ENCODE measurements around the gene DHX38.
"Not testable (repeated sequence)": the region's sequence is repeated elsewhere in the genome, so short reads cannot be mapped to it uniquely, and the experiment has no call there.

The DHX38 gene

DNA sequence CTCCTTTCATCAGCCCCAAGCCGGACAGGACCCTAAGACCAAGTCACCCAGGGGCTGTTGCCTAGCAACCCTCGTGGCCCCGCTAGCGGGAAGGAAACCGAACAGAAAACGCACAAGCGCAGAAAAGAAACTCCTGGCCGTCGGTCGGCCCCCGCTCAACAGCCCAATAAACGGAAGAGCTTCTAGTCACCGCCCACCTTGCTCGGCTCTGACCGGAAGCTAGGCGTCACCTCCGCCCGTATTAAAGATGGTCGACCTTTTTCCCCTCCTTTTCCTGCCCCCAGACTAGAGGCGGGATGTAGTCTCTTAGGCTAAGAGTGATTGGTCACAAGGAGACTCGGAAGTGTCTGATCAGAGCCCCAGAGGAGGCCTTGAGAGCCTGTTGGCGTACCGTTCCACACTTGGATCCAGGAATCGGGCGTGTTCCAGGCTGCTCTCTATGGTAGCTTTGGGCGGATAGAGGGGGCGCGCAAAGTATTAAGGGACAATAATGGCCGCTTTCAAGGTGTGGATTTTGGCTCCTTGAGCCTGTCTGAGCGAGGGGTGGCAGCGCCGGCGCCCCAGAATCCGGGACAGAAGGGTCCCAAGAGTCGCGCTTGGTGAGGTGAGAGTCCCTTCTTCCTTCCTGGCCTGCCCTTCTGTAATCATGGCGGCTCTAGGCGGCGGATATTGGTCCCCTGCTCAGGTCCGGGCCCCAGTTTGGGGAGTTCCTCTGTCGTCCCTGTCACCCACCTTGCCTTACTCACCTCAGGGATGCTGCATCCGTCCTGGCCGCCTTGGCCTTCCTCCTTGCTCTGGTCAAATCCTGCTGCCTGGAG, at the start of gene DHX38, which contains the start of gene TXNL4B:
DHX38 (plus strand) TSS at position 400 of the 818 bp plus-strand sequence. CDS start 2,311 bp downstream, outside the sequence.
TXNL4B (minus strand) TSS at position 173 of the 818 bp plus-strand sequence. CDS start 2,871 bp downstream, outside the sequence.
- peak; percentile 94 for DNase-seq

DNA sequence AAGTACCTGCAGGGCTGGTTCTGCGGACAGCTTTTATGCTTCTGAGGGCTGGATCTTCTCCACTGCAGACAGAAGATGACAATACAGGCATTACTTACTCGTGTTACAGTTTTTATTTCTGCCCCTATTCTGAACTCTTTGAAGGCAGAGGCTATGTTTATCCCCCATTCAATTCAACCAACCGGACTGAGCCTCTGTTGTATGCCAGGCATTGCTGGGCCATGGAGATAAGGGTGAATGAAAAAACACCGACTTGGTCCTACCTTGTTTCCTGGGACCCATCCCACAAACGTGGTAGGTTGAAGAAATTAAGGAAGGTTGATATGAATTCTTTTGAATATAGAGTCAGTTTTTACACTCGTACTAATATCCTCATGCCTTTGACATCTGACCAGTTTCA, 49.4 kb upstream of the DHX38 start:
- no peak for DNase-seq

DNA sequence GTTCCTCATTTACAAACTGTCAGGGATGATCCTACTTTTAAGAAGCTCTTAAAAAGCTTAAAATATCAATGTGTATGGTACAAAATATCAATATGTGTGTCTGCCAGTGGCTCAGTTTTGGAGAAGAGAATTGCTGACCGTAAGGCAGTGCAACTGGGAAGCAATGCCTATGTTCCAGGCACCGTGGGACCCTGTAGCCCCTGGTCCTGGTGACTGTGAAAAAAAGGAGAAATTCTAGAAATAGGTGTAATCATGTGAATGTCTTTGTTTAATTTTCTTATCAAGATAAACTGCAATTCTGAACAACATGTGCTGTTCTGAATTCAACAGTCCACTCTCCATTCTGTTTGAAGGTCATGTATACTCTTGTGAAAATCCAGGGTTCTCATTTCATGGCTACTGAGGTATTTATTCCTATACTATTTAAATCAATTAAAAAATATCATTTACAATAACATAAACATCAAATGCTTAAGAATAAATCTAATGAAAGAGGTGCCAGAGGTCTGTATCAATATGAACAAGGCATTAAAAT, 48.8 kb upstream of the DHX38 start:
- DNase-seq: no peak

DNA sequence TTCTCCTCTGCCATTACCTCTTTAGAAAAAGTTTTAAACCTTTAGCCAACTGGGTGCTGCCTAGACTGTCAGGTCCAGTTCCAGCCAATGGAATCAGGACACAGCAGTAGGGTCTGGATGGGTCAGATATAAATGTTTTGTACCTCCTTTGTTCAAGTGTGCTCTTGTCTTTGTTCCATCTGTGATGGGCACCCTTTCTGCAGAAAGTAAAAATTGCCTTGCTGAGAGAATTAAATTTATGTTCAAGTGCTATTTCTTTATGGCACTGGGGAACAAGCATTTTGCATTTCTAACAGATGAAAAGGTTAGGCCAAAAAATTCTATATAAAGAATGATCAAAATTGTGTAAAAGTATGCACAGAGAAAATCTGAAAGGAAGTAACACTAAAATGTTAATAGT, 44.5 kb upstream of the DHX38 start:
- DNase-seq: no peak

DNA sequence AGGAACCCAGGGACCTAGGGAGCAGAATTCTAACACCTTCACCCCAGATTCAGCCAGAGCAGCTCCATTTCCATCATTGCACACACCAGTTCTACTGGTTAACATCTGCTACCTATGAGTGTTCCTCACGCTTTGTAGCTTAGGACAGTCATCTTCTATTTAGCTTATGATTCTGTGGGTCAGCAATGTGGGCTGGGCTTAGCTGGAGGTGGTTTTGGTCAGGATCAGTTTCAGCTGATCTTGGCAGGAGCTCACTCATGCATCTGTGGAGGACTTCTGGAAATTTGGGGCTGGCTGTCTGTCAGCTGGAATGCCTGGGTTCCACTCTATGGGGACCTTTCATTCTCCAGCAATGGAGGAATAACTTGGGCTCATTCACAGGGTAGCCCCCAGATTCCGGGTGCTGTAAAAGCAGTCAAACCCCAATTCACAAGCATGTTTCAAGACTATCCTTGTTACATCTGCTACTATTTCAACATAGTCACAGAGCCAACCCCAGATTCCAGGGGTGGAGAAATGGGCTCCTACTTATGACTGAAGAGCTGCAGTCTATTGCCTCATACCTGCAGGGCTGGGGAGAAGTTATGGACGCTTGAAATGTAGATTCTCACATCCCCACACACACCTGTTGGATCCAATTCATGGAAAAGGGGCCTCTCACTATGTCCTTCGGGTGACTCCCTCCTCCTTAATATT, 42.7 kb upstream of the DHX38 start:
- DNase-seq: no peak

DNA sequence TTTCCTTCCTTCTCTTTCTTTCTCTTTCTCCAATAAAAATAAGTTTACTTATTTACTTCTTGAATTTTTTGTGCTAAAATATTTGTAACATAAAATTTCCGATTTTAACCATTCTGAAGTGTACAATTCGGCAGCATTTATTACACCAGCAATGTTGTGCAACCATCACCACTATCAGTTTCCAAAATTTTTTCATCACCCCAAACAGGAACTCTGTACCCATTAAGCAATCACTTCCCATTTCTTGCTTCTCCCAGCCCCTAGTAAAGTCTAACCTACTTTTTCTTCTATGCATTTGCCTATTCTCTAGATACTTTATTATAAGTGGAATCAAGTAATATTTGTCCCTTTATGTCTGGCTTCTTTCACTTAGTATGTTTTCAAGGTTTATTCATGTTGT, 41.8 kb upstream of the DHX38 start:
- no peak for DNase-seq

DNA sequence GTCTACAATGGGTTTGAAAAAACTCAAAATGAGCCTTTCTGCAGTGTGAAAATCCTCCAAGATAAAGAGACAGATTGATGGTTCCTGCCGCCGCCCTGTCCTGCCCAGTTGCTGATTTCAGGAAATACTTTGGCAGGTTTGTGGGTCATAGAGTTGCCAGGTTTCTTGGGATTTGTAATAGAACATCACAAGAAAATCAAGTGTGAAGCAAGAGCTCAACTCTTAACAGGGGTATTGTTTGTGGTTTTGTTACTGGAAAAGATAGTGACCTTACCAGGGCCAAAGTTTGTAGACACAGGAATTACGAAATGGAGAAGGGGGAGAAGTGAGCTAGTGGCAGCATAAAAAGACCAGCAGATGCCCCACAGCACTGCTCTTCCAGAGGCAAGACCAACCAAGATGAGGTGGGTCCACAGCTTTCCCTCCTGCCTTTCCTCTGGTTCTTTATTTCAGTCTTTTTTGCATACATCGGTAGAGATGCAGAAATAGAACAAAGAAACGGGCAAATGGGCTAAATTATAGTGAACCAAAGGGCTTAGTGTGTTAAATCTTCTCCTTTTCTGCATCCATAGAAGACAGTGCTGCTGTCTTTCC, 39.3 kb upstream of the DHX38 start, which contains the start of gene HP:
HP (plus strand) TSS at position 252 of the 594 bp plus-strand sequence; CDS start at position 400, 148 bp downstream.
- not testable (repeated sequence) for DNase-seq

DNA sequence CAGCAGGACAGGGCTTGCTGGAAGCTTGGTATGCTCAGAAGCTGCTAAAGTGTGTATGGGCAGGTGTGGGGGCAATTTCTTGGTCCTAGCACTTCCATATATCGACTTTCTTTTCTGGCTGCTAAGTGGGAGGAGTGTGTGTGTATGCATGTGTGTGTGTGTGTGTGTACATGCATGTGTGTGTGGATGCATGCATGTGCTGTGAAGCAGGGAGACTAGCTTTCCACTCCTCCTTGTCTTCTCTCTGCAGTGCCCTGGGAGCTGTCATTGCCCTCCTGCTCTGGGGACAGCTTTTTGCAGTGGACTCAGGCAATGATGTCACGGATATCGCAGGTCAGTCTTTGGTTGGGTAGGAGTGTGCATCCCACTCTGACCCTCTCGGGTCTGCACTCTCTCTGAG, 37.7 kb upstream of the DHX38 start:
- DNase-seq: no peak

DNA sequence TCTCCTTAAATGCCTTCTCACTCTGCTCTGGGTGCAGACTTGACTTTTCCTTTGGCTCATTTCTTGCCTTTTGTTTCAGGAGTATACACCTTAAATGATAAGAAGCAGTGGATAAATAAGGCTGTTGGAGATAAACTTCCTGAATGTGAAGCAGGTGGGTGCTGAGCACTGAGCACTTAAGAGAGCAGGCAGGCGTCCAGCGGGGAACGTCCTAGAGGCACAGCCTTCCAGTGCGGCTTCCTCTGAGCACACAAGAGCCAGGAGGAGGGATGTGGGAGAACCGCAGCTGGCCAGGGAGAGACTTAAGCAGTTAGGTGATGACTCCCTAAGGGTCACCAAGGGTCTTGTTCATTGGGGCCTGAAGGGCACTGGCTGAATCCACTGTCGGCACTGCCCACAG, 36.3 kb upstream of the DHX38 start:
- DNase-seq: not testable (repeated sequence)

DNA sequence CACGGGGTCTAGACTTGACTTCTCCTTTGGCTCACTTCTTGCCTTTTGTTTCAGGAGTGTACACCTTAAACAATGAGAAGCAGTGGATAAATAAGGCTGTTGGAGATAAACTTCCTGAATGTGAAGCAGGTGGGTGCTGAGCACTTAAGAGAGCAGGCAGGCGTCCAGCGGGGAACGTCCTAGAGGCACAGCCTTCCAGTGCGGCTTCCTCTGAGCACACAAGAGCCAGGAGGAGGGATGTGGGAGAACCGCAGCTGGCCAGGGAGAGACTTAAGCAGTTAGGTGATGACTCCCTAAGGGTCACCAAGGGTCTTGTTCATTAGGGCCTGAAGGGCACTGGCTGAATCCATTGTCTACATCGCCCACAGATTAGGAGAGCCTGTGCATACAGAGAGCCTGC, 34.6 kb upstream of the DHX38 start:
- not testable (repeated sequence) for DNase-seq

DNA sequence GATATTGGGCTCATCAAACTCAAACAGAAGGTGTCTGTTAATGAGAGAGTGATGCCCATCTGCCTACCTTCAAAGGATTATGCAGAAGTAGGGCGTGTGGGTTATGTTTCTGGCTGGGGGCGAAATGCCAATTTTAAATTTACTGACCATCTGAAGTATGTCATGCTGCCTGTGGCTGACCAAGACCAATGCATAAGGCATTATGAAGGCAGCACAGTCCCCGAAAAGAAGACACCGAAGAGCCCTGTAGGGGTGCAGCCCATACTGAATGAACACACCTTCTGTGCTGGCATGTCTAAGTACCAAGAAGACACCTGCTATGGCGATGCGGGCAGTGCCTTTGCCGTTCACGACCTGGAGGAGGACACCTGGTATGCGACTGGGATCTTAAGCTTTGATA, 33.2 kb upstream of the DHX38 start:
- DNase-seq: no peak

DNA sequence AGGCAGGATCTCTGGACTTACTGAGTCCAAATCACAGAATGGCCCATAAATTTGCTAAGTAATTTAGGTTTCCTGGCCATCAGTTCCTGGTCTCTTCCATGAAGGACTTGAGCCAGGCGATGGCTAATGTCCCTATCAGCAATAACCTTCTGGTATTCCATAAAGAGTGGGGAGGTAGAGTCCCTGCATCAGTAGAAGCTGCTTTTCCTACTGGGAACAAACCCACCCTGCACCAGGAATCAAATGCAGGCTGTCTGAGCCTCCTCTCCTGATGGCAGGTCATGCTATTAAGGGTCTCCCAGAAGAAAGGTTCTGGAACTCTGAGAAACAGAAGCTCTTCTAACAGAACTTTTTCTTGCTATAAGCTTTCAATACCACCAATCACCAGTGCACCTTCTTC, 32.1 kb upstream of the DHX38 start:
- DNase-seq: no peak

DNA sequence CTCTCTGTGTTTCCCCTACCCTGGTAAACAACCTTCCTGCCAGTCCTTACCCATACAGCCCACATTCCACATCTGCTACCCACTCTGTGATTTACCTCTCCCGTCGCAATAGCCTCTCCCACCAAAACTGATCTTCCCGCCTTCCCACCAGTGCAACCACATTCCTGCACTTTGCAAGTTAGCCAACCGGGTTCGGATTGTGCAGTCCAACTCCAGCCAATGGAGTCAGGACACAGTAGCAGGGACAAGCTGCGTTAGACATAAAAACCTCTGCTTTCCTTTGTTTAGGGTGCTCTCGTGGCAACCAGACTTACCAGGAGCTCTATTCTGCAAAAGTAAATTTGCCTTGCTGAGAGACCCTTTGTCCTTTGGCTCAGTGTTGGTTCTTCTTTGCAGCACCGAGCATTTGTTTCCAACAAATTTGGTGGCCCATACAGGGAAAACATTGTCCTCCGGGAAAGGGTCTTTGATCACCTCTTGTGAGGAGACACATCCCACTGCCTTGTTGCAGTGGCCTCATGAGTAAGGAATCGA, 29.2 kb upstream of the DHX38 start:
- no peak for DNase-seq

DNA sequence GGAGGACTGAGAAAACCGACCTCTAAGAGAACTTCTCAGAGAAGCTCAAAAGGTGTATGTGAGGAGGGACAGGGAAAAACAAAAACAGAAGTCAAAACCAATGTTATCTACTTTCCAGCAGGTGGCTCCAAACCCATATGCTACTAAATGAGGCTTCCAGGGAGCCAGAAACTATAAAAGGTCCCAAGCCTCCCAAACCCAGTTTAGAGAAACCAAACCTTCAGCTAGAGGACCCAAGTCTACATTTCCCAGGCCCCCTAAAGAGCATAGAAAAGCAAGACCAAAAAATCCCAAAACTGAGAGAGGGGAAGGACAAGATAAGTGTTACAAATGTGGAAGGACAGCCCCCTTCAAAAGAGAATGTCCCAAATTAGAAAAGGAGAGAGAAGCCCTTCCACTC, 26.9 kb upstream of the DHX38 start:
- no peak for DNase-seq

DNA sequence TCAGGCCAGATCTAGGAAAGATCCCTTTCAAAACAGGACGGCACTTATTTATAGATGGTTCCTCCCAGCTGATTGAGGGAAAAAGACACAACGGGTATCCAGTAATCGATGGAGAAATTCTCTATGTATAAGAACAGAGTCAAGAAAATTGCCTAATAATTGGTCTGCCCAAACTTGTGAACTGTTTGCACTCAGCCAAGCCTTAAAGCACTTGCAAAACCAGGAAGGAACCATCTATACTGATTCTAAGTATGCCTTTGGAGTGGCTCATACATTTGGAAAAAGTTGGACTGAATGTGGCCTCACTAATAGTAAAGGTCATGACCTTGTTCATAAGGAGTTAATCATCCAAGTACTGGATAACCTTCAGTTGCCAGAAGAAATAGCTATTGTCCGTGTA, 24.7 kb upstream of the DHX38 start:
- DNase-seq: no peak

DNA sequence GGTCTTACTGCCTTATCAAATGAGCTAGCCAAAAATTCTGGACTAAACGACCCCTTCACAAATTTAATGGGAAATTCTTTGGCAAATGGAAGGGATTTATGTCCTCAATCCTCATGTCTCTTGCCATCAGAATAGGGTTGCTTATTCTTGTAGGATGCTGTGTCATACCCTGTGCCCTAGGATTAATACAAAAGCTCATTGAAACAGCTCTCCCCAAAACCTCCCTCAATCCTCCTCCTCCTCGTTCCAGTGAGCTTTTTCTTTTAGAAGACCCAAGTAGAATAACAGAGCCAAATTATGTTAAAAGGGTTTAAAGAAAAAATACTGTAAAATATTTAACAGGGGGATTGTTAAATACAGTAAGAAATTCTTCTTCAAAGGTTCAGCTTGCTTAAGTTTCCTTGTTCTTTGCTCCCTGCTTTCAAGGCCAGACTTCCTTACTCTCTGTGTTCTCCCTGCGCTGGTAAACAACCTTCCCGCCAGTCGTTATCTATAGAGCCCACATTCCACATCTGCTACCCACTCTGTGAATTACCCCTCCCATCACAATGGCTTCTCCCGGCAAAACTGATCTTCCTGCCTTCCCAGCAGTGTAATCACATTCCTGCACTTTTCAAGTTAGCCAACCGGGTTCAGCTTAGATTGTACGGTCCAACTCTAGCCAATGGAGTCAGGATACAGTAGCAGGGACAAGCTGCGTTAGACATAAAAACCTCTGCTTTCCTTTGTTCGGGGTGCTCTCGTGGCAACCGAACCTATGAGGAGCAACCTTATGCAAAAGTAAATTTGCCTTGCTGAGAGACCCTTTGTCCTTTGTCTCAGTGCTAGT, 20.9 kb upstream of the DHX38 start:
- no peak for DNase-seq

DNA sequence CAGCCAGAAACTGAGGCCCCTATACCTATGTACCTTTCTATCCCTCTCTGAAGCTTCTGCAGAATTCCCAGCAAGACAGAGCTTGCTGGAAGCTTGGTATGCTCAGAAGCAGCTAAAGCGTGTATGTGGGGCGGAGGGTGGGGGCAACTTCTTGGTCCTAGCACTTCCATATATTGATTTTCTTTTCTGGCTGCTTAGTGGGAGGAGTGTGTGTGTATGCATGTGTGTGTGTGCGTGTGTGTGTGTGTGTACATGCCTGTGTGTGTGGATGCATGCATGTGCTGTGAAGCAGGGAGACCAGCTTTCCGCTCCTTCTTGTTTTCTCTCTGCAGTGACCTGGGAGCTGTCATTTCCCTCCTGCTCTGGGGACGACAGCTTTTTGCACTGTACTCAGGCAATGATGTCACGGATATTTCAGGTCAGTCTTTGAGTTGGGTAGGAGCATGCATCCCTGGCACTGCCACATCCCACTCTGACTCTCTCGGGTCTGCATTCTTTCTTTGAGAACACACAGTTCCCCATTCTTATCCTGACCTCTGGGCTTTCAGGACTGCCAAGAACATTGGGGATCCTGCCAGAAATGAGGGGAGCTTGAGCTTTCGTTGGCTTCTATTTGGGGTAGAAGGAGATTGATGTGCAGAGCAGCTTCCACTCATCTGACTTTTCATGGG, 20.0 kb upstream of the DHX38 start:
- no peak for DNase-seq

DNA sequence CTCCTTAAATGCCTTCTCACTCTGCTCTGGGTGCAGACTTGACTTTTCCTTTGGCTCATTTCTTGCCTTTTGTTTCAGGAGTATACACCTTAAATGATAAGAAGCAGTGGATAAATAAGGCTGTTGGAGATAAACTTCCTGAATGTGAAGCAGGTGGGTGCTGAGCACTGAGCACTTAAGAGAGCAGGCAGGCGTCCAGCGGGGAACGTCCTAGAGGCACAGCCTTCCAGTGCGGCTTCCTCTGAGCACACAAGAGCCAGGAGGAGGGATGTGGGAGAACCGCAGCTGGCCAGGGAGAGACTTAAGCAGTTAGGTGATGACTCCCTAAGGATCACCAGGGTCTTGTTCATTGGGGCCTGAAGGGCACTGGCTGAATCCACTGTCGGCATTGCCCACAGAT, 18.6 kb upstream of the DHX38 start:
- not testable (repeated sequence) for DNase-seq

DNA sequence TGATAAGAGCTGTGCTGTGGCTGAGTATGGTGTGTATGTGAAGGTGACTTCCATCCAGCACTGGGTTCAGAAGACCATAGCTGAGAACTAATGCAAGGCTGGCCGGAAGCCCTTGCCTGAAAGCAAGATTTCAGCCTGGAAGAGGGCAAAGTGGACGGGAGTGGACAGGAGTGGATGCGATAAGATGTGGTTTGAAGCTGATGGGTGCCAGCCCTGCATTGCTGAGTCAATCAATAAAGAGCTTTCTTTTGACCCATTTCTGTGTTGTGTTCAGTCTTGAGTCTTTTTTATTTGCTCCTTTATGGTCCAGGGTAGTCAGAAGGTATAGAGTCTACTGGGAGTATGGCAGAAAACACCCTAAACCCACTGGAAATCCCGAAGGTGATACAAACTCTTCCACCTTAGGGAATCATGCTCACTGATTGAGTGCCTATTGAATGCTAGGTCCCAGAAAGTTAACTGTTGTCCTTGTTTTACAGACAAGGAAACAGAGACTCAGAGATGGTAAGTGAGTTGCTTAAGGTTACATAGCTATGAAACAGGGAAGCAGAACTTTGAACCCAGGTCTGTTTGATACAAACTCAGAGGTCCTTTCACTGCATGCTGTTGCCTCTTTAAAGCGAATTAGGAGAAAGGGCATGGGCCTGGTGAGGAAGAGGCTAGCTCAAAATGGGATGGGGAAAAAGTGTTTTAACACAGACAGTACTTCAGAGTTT, 16.5 kb upstream of the DHX38 start:
- not testable (repeated sequence) for DNase-seq

DNA sequence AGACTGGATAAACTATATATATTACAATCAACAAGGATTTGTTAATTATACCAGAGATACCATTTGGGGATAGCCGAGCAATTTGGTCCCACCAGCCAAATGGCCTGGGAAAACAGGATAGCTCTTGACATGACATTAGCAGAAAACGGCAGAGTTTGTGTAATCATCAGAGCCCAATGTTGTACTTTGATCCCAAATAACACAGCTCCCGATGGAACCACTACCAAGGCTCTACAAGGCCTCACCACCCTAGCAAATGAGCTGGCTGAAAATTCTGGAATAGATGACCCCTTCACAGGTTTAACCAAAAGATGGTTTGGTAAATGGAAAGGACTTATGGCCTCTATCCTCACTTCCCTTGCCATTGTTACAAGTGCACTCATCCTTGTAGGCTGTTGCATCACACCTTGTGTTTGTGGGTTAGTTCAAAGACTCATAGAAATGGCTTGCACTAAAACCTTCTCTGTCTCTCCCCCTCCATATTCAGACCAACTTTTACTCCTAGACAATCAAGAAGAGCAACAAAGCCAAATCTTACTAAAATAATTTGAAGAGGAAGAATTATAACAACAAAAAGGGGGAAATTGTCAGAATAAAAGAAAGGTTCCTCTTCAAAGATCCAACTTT, 9.8 kb upstream of the DHX38 start:
- DNase-seq: no peak
